Hematopoietic multipotent progenitor cell treated with erythropoietin and hydrocortisone succinate and interleukin-3 and kit ligand, for 8 days (in vitro differentiated cells): Measurements from ENCODE around the gene TRIM71.
"Not testable (repeated sequence)": the region's sequence is repeated elsewhere in the genome, so short reads cannot be mapped to it uniquely, and the experiment has no call there.

ENCODE experiments used
- DNase-seq: peaks from one replicate; pipeline ENCODE4 v3.0.0-alpha.2; 2015

The TRIM71 gene

GRCh38 chr3:32895701-32896100, 77.9 kb downstream of the TRIM71 start:
- no peak for DNase-seq

GRCh38 chr3:32896143-32896542, 78.3 kb downstream of the TRIM71 start:
- DNase-seq, result no peak

- no peak for DNase-seq
Observed at GRCh38 chr3:32897001-32897601, 79.3 kb downstream of the TRIM71 start.

- DNase-seq, result no peak
Observed at GRCh38 chr3:32897981-32898623, 80.3 kb downstream of the TRIM71 start.

GRCh38 chr3:32899265-32899664, 81.5 kb downstream of the TRIM71 start:
- no peak for DNase-seq

- no peak for DNase-seq
Observed at GRCh38 chr3:32901005-32901932, 83.5 kb downstream of the TRIM71 start.

GRCh38 chr3:32902887-32903371, 85.1 kb downstream of the TRIM71 start:
- DNase-seq, result peak; percentile 23

GRCh38 chr3:32903953-32904352, 86.2 kb downstream of the TRIM71 start:
- DNase-seq, result no peak

- DNase-seq, result no peak
Observed at GRCh38 chr3:32909999-32910398, 92.2 kb downstream of the TRIM71 start.

GRCh38 chr3:32910954-32911353, 93.2 kb downstream of the TRIM71 start:
- no peak for DNase-seq

GRCh38 chr3:32912046-32912445, 94.2 kb downstream of the TRIM71 start:
- no peak for DNase-seq

GRCh38 chr3:32913790-32914446, 96.1 kb downstream of the TRIM71 start:
- peak; percentile 9 for DNase-seq

GRCh38 chr3:32919920-32920319, 102.1 kb downstream of the TRIM71 start:
- DNase-seq, result no peak

GRCh38 chr3:32922078-32922477, 104.3 kb downstream of the TRIM71 start:
- no peak for DNase-seq

GRCh38 chr3:32930161-32930560, 112.4 kb downstream of the TRIM71 start:
- DNase-seq, result no peak

GRCh38 chr3:32931273-32931672, 113.5 kb downstream of the TRIM71 start:
- not testable (repeated sequence) for DNase-seq

GRCh38 chr3:32934150-32934742, 116.4 kb downstream of the TRIM71 start:
- peak; percentile 40 for DNase-seq

GRCh38 chr3:32937331-32937730, 119.5 kb downstream of the TRIM71 start:
- DNase-seq, result no peak

- DNase-seq, result not testable (repeated sequence)
Observed at GRCh38 chr3:32939531-32940284, 121.9 kb downstream of the TRIM71 start.

- no peak for DNase-seq
Observed at GRCh38 chr3:32940726-32941125, 122.9 kb downstream of the TRIM71 start.

GRCh38 chr3:32945136-32945535, 127.3 kb downstream of the TRIM71 start:
- DNase-seq, result no peak

GRCh38 chr3:32945598-32945997, 127.8 kb downstream of the TRIM71 start:
- DNase-seq, result not testable (repeated sequence)
